ENCODE measurements around the gene STING1. TPM values are rescaled to one million over a fixed set of nuclear protein-coding genes. Genes with fewer than 3 reads are reported as not detected.
A peak's percentile ranks its signal among the peaks of the same experiment; 100 is the strongest.
"Not testable (repeated sequence)": the region's sequence is repeated elsewhere in the genome, so short reads cannot be mapped to it uniquely, and the experiment has no call there.

STING1 gene
- total RNA-seq, 1 donor from 2014 or later: 36.9 TPM

DNA sequence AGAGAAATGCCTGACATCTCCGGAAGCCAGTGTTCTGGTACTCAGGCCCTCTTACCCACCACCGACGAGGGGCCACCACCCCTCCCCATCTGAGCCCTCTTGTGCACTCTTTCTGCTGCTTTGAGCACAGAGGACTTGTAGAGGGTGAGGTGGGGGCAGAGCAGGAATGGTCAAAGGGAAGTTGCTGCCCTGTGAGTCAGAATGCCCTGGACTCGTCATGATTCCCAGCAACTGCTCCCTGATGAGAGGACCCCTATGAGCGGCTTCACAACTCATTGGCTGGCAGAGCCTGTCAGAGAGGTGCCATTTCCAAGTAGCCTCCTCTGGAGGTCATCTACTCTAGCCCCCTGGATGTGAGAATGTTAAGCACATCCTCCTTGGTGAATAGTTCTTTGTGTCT is 20.9 kb downstream of the STING1 start:
- peak; percentile 91 for DNase-seq

DNA sequence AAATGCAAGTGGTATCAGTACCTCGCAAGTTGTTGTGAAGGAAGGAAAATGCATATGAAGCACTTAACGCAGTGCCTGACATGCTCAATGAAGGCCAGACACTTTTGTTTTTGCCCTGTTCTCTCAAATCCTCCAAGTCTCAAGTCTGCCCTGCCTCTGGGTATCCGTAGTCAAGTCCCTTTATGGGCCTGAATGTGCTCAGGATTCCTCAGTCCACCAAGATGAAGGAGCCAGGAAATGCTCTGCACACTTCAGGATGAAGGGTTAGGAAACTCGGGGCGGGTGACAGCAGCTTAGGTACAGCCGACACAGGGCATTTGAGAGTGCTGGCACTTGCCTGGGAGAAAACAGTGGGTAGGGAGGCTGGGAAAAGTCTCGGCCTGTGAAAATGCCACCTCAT is 21.4 kb downstream of the STING1 start:
- DNase-seq: peak; percentile 60

DNA sequence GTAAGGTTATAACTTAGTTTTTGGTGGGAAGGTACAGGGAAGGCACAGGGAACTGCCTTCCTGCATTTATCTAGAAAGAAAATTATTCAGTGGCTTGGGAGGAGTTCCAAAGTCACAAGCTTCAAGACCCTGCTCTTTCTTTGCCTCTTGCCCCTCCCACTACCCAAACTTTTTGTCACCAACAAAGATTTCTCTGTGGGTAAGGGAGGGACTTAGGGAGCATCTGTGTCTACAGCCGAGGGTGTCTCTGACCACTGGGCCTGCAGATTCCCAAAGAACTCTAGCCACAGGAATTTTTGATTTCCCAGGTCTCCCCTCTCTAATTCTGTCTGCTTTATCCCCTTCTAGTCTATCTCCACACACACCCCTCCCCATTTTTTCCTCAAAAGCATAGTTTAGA is 22.1 kb downstream of the STING1 start:
- no peak for DNase-seq

DNA sequence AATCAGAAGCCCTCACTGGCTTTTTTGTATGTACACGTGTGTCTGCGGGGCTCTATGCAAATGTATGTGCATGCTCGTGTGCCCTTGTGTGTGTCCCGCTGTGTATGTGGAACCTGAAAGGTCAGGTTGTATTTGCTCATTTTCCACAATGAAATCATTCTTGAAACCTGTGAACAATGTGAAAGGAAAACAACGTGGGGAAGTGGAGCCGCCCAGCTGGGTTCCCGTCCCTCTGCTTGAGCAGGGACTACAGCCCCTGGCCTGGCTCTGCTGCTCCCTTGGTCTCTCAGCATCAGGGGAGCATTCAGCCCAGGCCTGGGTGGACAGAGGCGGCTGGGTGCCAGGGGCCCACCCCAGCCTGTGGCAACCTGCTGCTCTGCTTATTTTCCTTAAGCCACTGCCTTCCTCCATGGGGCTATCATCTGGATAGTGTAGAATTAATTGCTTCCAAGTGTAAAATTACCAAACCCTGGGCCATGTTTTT is 23.1 kb downstream of the STING1 start:
- peak; percentile 80 for DNase-seq

DNA sequence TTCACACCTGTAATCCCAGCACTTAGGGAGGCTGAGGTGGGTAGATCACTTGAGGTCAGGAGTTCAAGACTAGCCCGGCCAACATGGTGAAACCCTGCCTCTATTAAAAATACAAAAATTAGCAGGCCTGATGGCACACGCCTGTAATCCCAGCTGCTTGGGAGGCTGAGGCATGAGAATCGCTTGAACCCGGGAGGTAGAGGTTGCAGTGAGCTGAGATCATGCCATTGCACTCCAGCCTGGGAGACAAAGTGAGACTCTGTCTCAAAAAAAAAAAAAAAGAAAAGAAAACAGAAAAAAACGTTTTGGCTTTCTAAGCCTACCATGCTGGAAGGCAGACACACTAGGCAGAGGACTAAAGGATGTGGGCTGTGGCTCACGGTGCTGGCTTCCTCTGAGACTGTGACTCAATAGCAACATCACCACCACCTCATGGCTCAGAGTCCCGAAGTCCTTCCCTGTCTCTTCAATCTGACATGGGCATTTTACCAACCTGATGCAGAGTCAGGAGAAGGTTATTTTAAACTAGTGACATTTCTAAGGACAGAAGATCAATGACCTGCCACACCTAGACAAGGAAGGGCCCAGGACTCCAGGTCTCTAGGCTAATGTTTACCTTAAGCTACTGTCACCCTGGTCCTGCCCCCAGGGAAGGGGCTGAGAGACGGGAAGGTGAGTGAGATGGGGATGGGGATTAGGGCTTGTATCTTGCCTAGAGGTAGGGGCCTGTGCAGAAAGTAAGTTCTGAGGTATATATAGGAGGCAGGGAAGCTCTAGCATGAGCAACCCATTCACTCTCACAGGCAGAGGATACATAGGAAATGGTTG is 23.8 kb downstream of the STING1 start:
- DNase-seq: peak; percentile 85

DNA sequence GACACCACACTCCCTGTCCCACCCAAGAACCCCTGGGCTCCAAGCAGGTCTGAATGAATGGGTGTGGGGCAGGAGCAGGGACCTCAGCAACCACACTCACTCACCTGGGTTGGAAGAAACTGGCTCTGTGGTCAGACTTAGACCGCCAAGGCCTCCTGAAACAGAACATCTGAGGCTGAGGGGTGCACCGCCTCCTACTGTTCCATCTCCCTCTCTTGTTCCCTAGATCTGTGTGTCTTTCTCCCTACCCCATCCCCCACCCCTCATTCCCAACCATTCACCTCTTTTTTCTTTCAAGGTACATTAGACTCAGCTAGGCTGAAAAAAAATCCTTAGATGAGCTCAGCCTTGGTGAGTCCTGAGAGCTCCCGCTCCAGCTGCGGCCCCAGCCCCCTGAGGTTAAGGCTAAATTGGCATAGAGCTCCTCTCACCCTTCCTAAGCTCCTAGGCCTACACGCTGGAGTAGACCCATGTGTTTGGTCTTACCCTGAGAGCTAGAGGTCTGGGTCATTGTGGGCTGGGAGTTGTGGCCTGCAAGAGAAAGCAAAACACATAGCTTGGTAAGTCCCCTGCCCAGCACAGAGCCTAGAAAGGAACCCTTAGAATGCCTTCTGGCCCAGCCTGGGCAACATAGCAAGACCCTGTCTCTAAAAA is 24.8 kb downstream of the STING1 start:
- no peak for DNase-seq

DNA sequence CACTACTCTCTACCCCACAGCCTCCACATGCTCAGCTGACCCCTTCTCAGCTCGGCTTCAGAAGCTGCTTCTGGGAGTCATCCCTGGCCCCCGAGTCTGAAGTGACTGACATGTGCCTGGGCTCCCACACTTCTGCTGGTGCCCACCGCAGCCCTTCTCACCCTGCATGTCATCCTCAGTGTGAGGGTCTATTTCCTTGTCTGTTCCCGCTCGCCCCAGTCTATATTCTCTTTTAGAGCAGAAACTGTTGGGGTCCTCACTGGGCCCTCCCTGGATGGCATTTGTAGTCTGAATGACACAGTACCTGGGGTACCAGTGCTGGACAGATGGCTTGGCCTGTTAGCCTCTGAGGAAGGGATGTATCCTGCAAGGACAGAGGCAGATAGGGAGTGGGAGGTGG is 25.3 kb downstream of the STING1 start:
- DNase-seq: no peak

DNA sequence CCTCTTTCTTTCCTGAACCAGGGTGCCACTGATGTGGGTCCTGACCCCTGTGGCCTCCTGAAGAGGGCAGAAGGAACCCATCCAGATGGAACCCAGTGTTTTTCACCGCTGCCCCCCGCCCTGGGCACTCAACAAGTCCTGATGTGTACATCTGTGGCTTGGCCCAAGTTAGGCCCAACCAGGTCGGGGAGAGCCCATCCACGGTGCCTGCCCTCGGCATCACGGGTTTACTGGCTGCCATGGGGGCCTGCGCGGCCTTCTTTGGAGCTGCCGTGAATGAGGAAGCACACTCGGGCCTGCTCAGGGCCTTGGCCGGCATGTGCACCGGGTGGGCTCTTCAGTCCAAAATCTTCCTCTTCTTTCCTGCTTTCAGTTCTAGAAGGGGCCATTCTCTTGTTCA is 25.8 kb downstream of the STING1 start:
- no peak for DNase-seq

DNA sequence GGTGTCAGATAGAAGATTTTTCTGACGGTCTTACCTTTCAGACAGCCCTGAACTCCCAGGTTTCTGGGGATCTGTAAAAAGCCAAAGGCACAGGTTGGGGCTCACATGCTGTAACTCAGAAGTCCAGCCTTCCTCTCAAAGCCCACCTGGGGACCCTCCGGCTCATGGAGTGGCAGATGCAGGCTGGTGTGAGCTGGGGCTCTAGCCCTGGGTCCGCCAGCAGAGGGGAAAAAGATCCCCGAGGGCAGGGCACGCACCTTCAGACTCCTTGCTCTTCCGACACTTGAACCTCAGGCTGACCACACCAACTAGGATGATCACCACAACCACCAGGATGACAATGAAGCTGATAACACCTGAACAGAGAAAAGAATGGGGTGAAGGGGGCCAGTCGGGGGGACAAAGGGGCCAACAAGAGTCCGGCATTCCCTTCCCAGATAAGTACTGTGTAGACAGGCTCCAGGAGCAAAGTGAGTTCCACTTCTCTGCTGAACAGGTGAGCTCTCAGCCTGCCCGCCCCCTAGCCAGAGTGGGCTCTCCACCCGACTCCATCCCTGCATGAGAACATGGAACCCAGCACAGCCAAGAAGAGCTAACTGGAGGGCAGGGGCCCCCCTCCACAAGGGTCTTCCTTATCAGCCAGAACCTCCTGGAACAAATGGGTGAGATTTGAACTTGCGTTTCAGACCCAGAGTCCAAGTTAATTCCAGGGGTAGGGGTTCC is 27.8 kb downstream of the STING1 start:
- DNase-seq: no peak

DNA sequence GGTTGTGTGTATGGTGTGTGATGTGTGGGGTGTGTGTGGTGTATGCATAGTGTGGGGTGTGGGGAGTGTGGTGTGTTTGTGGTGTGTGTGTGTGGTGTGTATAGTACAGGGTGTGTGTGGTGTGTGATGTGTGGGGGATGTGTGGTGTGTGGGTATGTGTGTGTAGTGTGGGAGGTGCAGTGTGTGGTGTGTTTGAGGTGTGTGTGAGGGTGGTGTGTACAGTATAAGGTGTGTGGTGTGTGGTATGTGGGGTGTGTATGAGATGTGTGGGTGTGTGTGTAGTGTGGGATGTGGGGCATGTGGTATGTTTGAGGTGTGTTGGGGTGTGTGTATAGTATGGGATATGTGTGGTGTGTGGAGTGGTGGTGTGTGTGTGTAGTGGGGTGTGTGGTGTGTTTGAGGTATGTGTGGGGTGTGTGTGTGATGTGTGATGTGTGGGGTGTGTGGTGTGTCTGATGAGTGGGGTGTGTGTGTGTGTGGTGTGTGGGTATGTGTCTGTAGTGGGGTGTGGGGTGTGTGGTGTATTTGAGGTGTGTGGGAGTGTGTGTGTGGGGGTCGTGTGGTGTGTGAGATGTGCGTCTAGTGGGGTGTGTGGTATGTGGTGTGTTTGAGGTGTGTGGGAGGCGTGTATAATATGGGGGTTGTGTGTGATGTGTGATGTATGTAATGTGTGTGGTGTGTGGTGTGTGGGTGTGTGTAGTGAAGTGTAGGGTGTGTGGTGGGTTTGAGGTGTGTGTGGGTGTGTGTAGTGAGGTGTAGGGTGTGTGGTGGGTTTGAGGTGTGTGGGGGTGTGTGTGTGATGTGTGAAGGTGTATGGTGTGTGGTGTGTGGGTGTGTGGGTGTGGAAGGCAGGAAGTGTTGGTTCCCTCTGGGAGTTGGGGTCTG is 28.6 kb downstream of the STING1 start:
- no peak for DNase-seq

DNA sequence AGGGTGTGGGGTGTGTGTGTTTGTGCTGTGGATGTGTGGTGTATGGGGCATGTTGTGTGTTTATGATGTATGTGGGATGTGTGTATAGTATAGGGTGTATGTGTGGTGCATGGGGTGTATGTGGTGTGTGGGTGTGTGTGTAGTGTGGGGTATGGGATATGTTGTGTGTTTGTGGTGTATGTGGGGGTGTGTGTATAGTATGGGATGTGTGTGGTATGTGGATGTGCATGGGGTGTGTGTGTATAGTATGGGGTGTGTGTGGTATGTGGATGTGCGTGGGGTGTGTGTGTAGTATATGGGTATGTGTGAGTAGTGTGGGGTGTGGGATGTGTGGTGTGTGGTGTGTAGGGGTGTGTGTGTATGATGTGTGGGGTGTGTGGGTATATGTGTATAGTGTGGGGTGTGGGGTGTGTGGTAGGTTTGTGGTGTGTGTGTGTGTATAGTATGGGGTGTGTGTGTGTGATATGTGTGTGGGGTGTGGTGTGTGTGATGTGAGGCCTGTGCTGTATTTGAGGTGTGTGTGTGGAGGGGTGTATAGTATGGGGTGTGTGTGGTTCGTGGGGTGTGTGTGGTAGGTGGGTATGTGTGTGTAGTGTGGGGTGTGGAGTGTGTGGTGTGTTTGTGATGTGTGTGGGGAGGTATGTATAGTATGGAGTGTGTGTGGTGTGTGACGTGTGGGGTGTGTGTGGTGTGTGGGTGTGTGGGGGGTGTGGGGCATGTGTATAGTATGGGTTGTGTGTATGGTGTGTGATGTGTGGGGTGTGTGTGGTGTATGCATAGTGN is 30.5 kb downstream of the STING1 start:
- DNase-seq: no peak

DNA sequence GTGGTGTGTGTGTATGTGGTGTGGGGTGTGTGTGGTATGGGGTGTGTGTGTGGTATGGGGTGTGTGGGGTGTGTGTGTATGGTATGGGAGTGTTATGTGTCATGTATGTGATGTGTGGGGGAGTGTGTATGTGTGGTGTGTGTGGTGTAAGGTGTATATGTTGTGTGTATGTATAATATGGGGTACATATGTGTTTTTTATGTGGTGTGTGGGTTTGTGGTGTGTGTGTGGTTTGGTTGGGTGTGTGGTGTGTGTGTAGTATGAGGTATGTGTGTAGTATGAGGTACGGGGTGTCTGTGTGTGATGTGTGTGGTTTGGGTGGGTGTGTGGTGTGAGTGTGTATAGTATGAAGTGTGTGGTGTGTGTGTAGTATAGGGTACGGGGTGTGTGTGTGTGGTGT is 31.4 kb downstream of the STING1 start:
- no peak for DNase-seq

DNA sequence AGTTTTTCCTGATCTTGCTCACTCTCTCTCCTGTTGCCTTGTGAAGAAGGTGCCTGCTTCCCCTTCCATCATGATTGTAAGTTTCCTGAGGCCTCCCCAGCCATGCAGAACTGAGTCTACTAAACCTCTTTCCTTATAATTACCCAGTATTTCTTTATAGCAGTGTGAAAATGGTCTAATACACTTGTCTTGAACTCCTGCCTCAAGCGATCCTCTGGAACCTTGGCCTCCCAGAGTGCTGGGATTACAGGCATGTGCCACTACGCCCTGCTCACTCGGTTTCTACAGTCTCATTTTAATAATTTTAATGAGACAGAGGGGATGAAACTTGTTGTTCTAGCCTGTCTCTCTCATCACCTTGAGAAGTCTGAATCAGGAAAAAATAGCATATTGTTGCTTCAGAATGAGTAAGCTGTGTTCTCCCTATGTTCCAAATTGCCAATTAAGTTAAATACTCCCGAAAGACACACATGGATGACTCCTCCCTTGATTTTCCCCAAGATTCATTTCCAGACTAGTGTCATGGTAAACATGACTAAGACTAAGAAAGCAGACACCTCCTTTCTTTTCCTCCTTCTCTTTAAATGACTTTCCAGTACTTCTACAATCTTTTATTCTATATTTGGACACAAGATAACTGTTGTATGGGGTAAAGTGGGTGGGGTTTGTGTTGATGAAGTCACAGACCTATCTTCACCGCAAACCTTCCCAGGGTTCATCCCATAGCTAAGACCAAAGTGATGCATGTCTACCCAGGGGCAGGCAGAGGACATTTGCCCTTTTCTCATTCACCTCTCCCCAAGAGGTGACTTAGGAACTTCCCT is 35.4 kb downstream of the STING1 start:
- DNase-seq: no peak

DNA sequence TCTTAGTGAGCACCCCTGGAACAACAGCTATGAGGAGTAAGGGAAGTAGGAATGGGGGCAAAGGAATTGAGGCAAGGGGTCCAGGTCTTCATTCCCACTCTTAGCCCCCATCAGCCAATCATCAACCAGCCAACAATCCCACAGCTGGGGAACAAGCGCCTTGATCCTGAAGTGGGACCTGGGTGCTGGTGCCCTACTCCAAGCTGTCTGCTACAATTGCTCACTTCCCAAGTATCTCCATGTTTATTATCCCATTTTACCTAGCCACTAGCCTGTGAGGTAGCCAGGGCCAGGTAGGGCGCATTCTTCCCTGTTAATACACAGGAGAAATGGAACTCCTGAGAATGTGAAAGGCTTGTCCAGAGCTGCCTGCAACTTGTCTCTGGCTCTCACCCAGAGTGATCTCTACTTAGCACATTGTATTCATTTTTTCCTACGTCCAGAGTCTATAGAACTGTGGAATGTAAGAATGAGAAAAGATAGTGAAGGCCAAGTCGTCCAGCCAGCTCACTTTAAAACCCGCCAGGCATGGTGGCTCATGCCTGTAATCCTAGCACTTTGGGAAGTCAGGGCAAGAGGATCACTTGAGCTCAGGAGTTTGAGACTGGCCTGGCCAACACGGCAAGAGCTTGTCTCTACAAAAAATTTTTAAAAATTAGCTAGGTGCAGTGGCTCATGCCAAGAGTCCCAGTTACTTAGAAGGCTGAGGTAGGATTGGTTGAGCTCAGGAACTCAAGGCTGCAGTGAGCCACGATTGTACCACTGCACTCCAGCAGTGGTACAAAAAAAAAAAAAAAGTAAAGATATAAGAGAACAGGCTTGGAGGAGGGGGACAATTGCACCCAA is 37.0 kb downstream of the STING1 start:
- DNase-seq: peak; percentile 40

DNA sequence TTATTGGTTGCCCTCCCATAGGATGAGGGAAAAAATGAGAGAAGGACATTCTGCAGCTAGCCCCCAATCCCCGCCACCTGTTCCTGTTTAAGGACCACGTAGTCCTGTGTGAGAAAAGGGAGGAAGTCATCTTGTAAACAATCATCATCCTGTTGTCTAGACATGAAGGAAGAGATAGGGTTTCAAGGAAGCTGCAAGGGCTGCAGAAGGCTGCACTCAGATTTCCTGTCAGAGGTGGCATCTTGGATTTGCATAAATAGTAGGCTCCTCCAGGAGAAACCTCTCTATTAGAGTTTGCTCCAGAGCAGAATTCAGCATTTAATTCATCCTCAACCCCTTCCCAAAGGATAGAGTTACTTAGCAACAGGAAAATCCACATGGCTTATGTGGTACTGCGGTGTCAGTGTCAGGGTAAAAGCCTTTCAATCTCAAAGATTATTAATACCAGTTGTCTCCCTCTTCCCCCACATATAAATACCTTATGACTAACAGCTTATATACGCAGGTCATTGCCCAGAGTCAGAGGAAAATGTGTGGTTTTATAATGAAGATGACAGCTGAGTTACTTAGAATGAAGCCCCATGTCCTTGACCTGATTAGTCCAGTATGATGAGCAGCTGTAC is 38.6 kb downstream of the STING1 start:
- peak; percentile 71 for DNase-seq

DNA sequence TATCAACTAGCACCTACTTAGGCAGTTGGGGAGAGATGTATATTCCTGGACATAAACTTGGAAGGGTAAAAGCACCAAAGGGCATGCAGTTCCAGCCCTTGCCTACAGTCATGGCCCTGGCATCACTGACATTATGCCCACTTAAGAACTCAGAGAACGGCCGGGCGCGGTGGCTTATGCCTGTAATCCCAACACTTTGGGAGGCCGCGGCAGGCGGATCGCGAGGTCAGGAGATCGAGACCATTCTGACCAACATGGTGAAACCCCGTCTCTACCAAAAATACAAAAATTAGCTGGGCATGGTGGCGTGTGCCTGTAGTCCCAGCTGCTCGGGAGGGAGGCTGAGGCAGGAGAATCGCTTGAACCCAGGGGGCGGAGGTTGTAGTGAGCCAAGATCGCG is 42.1 kb downstream of the STING1 start:
- not testable (repeated sequence) for DNase-seq

DNA sequence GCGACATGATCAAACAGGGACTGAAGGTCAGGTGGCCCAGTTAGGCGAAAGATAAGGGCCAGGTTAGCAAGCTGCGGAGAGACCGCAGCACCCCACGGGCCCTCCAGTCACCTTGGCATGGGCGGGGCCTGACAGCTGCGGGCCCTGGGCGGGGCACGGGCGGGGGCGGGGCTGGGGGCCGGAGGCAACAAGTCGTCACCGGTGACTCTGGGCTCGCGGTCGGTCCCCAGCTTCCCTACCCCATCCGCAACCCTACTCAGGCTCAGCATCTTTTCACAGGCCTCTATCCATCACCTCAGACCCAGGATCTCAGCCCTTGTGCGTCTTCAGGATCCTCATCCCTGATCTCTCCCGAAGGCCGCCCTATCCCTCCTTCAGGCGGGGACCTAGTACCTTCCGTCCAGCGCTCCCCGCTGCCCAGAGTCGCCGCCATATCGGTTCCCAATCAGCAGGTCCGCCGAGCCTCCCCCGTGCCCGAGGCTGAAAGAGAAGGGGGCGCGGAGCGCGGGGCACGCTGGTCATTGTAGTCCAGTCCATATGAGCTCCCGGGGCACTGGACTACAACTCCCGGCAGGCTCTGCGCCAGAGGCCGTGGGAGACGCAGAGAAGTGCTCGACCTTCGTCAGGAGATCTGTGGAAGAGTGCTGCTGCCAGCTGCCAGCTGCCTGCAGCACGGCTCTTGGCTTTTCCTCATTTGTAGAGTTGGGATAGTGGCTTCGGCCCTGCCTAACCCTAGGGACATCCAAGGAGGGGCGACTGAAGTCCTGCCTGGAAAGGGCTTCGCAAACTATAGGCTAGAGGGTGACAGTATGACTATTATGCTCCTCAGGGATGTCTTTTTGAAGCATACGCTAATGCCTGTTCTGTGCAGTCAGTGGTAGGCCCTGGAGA is 43.3 kb downstream of the STING1 start, which contains the start of gene DNAJC18:
TSS of gene DNAJC18 (minus strand) at position 513 of the 891 bp plus-strand sequence. CDS start at position 433, 80 bp downstream.
- peak; percentile 92 for DNase-seq

DNA sequence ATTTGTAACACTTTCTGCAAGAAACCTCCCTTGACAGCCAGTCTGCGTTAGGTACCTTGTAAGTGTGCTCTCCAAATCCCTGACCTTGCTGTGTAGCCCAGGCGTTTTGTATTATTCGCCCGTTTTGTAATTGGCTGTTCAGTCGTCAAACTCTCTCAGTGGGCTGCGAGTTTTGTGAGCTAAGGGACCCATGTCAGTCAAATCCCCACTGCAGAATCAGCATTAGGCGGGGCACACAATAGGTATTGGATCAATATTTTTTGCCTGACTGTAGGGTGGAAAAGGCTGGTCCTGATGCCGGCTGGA is 43.9 kb downstream of the STING1 start:
- no peak for DNase-seq

All from dermis blood vessel endothelial cell (primary cell).